Stomach (tissue), 9 donors: ENCODE results near the gene TRIM61. TPM values are rescaled to one million over a fixed set of nuclear protein-coding genes. Genes with fewer than 3 reads are reported as not detected.
"Not testable (repeated sequence)": the region's sequence is repeated elsewhere in the genome, so short reads cannot be mapped to it uniquely, and the experiment has no call there.

Source experiments
- DNase-seq, 2 donors: peaks; one replicate each; pipeline versions ENCODE4 v3.0.0 to v3.0.0-alpha.2; 2013 to 2019
- H3K27ac ChIP-seq, 5 donors: fragments of 200-600 bp in 4 of 5; sonication (generic) in 4 of 5; one replicate each; pipeline ENCODE4 v1.5.1; 2013 to 2019; ENCODE audit warnings: mild to moderate bottlenecking in 1 of 5, moderate library complexity in 1 of 5
- H3K27me3 ChIP-seq, 3 donors: fragments of 200-600 bp; sonication (generic); one replicate each; pipeline ENCODE4 v1.5.1; 2017 to 2019; ENCODE audit warnings: mixed run types in 1 of 3
- H3K36me3 ChIP-seq, 4 donors: fragments of 200-600 bp; sonication (generic); 1 replicate in 3 of 4; 2 replicates in 1 of 4; pipeline ENCODE4 v1.5.1; 2016 to 2019
- H3K4me1 ChIP-seq, 4 donors: fragments of 200-600 bp; sonication (generic); one replicate each; pipeline ENCODE4 v1.5.1; 2016 to 2019
- H3K4me3 ChIP-seq, 4 donors: fragments of 200-600 bp; sonication (generic) in 3 of 4; one replicate each; pipeline ENCODE4 v1.5.1; 2016 to 2019; ENCODE audit warnings: mild to moderate bottlenecking in 1 of 4
- H3K9me3 ChIP-seq, 4 donors: fragments of 200-600 bp; sonication (generic); one replicate each; pipeline ENCODE4 v1.5.1; 2016 to 2019
- EP300 ChIP-seq: sonication (generic); formaldehyde crosslinking; IDR thresholded peaks from one replicate; pipeline ENCODE4 v1.6.1; 2017; ENCODE audit warnings: antibody characterized with exemption
- POLR2A ChIP-seq, 4 donors: fragments of 450-650 bp; IDR thresholded peaks; one replicate each; pipeline ENCODE4 v1.6.1; 2016; ENCODE audit warnings: antibody characterized with exemption in 4 of 4, control low read depth in 2 of 4, mild to moderate bottlenecking in 1 of 4, moderate library complexity in 1 of 4
- POLR2AphosphoS5 ChIP-seq, 3 donors: sonication (generic); formaldehyde crosslinking; IDR thresholded peaks; one replicate each; pipeline ENCODE4 v1.6.1; 2016; ENCODE audit warnings: antibody characterized with exemption in 3 of 3
- WGBS, 5 donors: extraction: QIAGEN DNeasy Blood & Tissue Kit in 3 of 5; methylation state at CpG; one replicate each; pipeline versions ENCODE4 v1.1.5 to v1.1.7; 2013 to 2018; 5-methylcytosine and 5-hydroxymethylcytosine counted together
- intact Hi-C: fragments of 100-400 bp; cut with DNase I; formaldehyde crosslinking; loops from one replicate; pipeline ENCODE4 v1.15.1; 2023; ENCODE audit warnings: low total_unique reads
- polyA plus RNA-seq, 3 donors: library from polyadenylated mRNA; stranded (reverse); fragments of 200-250 nt; gene quantifications; one replicate each; pipeline ENCODE4 v1.2.3, GENCODE V29; 2013
- total RNA-seq, 5 donors: library from RNA; depleted of rRNA; stranded (reverse); fragments of >200 nt; gene quantifications; one replicate each; pipeline versions ENCODE4 v1.1.0 to v1.2.3, GENCODE V29; 2014 to 2016
- TF ChIP-seq, protein P1 (sequence below), 7 experiments: fragments of 450-650 bp in 4 of 7; fragments of 200-600 bp in 3 of 7; sonication (generic) in 3 of 7; IDR thresholded peaks; one replicate each; pipeline ENCODE4 v1.5.1; 2016 to 2019; ENCODE audit warnings: antibody characterized with exemption in 7 of 7, control low read depth in 2 of 7, mild to moderate bottlenecking in 1 of 7
- donor health status: healthy with polysubstance abuse.
- donor health status: Bipolar disorder and iron deficiency.
- donor health status: healthy.

Gene TRIM61
- total and polyA plus RNA-seq, 8 donors = 0.25 to 3.6 (median 0.61) TPM; not detected in 3

DNA sequence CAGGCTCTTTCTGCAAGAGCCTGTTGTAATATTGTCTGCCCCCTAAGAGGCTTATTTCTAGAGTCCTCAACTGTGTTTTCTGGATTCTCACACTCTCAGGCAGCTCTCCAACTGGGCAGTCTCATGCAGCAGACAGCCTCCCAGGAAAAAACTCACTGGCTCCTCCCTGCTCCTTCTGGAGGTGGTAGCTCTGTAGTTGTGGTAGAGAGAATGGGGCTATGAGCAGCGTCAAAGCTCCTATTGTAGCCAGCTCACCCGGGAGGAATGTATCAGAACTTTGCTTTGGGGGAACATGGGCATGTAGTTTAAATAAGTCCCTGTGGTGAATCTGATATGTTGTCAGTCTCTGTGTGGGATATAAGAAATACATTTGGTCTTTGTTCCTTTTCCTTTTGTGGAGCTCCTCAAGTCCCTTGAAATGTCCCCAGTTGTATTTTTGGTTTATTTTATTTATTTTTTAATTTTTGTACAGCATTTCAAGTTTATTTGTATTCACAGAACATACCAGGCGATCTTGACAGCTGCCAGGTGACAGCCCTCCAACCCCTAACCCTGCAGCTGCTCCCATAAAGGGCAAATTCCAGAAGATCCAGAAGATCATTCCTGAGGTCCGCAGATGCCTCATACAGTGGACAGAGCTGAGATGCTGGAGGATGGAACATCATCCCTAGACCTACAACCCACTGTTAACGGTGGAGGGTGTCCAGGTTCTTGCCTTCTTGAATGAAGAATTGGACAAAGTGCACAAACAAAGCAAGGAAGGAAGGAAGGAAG is 45.7 kb downstream of the TRIM61 start:
- Histone ChIP-seq H3K4me3 (no peak overlapping the region), H3K27ac (no peak overlapping the region), H3K4me1 (no peaks in the 10 kb centered on the region), H3K36me3 (no peaks in the 10 kb centered on the region), H3K9me3 (no peaks in the 10 kb centered on the region), H3K27me3 (no peaks in the 10 kb centered on the region)
- TF ChIP-seq POLR2AphosphoS5 (IDR thresholded peaks at IDR 0.05) = no peak
- TF ChIP-seq, protein P1, sequence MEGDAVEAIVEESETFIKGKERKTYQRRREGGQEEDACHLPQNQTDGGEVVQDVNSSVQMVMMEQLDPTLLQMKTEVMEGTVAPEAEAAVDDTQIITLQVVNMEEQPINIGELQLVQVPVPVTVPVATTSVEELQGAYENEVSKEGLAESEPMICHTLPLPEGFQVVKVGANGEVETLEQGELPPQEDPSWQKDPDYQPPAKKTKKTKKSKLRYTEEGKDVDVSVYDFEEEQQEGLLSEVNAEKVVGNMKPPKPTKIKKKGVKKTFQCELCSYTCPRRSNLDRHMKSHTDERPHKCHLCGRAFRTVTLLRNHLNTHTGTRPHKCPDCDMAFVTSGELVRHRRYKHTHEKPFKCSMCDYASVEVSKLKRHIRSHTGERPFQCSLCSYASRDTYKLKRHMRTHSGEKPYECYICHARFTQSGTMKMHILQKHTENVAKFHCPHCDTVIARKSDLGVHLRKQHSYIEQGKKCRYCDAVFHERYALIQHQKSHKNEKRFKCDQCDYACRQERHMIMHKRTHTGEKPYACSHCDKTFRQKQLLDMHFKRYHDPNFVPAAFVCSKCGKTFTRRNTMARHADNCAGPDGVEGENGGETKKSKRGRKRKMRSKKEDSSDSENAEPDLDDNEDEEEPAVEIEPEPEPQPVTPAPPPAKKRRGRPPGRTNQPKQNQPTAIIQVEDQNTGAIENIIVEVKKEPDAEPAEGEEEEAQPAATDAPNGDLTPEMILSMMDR (IDR thresholded peaks at IDR 0.05) = no peak
- TF ChIP-seq EP300 = no peak
- intact Hi-C loops = no loop called here
- DNase-seq = no peak
- 77 to 84% (median 81%) methylated on average over 5 of the region's 5 CpGs for WGBS, 5 donors

DNA sequence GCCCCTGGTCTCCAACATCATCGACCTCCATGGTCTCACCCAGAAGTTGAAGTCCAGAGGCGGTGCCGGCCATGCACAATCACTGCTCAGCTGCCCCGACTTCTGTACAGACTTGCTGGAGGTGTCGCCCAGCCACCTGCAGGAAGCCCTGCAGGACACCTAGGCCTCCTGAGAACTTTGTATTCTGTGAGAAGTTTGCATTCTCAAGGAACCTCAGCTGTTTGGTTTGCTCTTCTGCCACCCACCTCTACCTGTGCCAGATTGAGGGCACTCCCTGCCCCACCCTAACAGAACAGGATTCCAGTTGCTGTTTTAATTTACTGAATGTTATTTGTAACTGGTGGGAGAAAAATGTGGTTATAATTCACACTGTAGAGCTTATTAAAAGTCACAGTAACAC is 46.8 kb downstream of the TRIM61 start:
- TF ChIP-seq, protein P1 (IDR thresholded peaks at IDR 0.05) = no peak
- no peak for TF ChIP-seq EP300
- no peak for TF ChIP-seq POLR2AphosphoS5 (IDR thresholded peaks at IDR 0.05)
- no peak for TF ChIP-seq POLR2A (IDR thresholded peaks at IDR 0.05)
- DNase-seq = no peak
- 88 to 94% (median 90%) methylated on average over 5 of the region's 5 CpGs for WGBS, 5 donors

DNA sequence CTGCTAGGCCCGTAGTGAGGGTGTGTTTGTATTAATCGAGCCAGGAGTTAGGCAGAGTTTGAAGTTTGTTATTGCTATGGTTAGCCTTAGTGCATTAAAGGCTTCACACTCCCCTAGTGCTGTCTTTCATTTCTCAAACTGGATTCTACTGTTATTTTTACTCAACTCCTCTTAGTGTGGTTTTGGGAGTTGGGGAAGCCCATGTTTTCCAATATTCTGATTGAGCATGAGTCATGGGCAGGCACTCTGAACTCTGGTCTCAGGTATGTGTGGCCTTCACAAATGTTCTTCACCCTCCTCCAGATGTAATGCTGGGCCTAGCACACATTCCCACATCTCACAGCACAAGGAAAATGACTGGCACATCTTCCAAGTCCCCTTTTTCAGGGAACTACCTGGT is 50.4 kb downstream of the TRIM61 start:
- DNase-seq, H3K27me3 ChIP-seq, H3K4me1 ChIP-seq, H3K9me3 ChIP-seq, H3K27ac ChIP-seq, intact Hi-C loops, H3K36me3 ChIP-seq, H3K4me3 ChIP-seq: not testable (repeated sequence)
- 51 to 86% (median 64%) methylated on average over 2 of the region's 2 CpGs for WGBS, 5 donors

More for the DNA sequence above, 46.8 kb downstream of the TRIM61 start:
- H3K27ac ChIP-seq = no peak overlapping the region
- H3K27me3 ChIP-seq = no peaks in the 10 kb centered on the region
- intact Hi-C loops = no loop called here
- H3K4me3 ChIP-seq = no peak overlapping the region
- no peaks in the 10 kb centered on the region for H3K9me3 ChIP-seq
- H3K36me3 ChIP-seq = no peaks in the 10 kb centered on the region
- H3K4me1 ChIP-seq = no peaks in the 10 kb centered on the region

DNA sequence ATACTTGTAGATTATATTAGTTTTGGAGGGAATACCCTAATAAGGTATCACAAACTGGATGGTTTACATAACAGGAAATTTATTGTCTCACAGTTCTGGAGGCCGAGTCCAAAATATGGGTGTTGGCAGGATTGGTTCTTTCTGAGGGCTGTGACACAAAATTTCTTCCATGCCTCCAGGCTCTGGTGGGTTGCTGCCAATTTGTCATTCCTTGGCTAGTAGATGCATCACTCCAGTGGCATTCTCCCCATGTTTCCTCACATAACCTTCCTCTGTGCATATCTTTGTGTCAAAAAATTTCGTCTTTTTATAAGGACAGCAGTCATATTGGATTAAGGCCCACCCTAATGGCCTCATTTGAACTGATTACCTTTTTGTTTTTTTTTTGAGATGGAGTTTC is 51.2 kb downstream of the TRIM61 start:
- no peak for DNase-seq
- H3K36me3 ChIP-seq = no peaks in the 10 kb centered on the region
- WGBS, 5 donors = 46 to 89% (median 69%) methylated on average over 2 of the region's 2 CpGs

More for the DNA sequence above, 51.2 kb downstream of the TRIM61 start:
- no peaks in the 10 kb centered on the region for H3K27me3 ChIP-seq
- no peak for TF ChIP-seq POLR2AphosphoS5 (IDR thresholded peaks at IDR 0.05)
- TF ChIP-seq, protein P1 (IDR thresholded peaks at IDR 0.05) = no peak
- TF ChIP-seq EP300 = no peak
- TF ChIP-seq POLR2A (IDR thresholded peaks at IDR 0.05) = no peak
- intact Hi-C loops = no loop called here
- no peaks in the 10 kb centered on the region for H3K9me3 ChIP-seq
- no peaks in the 10 kb centered on the region for H3K4me1 ChIP-seq
- no peak overlapping the region for H3K27ac ChIP-seq
- H3K4me3 ChIP-seq = no peak overlapping the region
